HTERT RPE-1 (cell line): ENCODE measurements around the gene PRDM11.
"Not testable (repeated sequence)": the region's sequence is repeated elsewhere in the genome, so short reads cannot be mapped to it uniquely, and the experiment has no call there.

ENCODE experiments used
- in situ Hi-C: fragments of 300-500 bp; cut with MboI; formaldehyde crosslinking; loops from 4 replicates; pipeline ENCODE4 v1.14.3; 2020; ENCODE audit warnings: low sequenced_read_pairs

Gene PRDM11

GRCh38 chr11:45146072-45147016 is at the start of gene PRDM11:
TSS of gene PRDM11 (plus strand) at chr11:45146639. CDS start at chr11:45181767, 35,128 bp downstream.
- in situ Hi-C loops = no loop called here

- in situ Hi-C loops = no loop called here
Measured at GRCh38 chr11:45097721-45098493, 48.5 kb upstream of the PRDM11 start.

DNA sequence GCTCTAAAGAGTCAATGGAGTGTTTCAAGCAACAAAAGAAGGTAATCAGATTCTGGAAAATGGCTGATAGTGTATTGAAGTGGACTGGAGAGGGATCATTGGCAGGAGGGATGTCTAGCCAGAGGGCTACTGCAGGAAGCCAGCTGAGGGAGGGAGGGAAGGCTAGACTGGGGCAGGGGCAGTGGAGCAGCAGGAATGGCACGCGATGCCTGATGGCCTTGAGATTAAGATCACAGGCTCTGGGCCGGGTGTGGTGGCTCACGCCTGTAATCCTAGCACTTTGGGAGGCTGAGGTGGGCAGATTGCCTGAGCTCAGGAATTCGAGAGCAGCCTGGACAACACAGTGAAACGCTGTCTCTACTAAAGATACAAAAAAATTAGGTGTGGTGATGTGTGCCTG is 47.5 kb upstream of the PRDM11 start:
- in situ Hi-C loops = no loop called here

DNA sequence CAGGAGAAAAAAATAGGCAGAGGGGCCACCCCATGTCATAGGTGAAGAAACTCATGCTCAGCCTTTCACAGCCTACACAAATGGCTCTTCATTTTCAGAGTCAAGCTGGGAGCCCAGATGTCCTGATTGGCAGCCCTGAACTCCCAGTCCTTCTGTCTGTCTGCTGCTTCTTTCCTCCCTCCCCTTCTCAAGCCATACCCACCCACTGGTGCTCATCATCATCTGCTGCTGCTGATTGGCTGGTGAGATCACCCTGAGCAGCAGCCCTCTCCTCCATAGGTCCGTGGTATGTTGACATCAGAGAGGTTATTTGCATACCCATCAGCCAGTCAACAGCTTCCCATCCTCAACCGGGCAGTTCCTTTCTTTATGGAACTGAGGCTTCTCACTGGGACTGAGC is 46.1 kb upstream of the PRDM11 start:
- in situ Hi-C loops = loop anchor here (25.0 kb wide), 1 partner anchor 163 kb away; no protein-coding TSS in a partner anchor

DNA sequence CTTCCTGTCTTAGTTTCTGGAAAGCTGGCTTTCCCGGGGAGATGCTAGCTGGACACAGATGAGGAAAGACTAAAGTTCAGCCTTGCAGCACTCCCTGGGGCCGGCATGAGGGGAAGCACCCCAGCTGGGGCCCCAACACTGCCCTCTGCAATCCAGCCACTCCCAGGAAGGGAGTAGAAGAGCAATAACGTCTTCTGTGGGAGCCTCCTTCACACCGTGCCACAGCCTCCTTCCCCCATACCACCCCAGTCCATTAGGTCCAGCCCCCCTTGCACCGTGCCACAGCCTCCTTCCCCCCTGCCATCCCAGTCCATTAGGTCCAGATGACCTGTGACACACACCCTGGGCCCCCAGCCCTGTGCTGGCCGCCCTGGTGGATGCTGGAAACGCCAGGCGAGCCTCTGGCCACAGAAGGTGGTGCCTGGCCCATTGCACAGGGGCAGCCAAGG is 44.1 kb upstream of the PRDM11 start:
- in situ Hi-C loops = loop anchor here (25.0 kb wide), 1 partner anchor 165 kb away; no protein-coding TSS in a partner anchor

DNA sequence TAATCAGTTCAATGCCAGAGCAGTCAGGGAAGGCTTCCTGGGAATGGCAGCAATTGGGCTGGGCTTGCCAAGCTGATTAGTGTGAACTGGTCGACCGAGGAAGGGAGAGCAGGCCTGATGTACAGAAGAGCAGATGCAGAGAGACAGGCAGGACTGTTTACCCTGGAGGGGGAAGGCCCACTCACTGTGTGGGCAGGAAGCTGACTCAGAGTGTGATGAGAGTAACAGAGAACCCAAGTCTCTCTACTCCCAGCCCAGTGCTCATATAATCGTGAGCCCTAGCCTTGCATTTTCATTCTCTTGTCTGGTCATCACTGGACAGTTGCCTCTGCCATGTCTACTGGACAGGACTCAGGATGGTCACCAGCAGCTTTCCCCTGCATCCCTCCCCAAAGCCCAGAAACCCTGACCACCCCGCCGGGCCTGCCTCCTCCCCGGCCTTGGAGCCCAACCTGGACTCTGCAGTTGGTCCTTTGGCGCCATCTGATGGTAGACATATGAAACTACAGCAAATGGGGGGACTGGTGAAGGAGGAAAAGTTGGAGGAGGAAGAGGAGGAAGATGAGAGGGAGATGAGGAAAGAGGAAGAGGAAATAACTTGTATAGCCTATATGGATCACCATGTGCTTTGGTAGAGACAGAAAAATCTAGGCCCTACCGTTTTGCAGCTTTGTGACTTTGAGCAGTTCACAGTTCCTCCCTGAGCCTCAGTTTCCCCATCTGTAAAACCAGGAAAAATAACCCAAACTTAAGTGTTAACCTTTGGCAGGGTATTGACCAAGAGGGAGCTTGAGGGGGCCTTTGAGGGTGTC is 43.4 kb upstream of the PRDM11 start:
- in situ Hi-C loops = loop anchor here (25.0 kb wide), 1 partner anchor 166 kb away; no protein-coding TSS in a partner anchor

DNA sequence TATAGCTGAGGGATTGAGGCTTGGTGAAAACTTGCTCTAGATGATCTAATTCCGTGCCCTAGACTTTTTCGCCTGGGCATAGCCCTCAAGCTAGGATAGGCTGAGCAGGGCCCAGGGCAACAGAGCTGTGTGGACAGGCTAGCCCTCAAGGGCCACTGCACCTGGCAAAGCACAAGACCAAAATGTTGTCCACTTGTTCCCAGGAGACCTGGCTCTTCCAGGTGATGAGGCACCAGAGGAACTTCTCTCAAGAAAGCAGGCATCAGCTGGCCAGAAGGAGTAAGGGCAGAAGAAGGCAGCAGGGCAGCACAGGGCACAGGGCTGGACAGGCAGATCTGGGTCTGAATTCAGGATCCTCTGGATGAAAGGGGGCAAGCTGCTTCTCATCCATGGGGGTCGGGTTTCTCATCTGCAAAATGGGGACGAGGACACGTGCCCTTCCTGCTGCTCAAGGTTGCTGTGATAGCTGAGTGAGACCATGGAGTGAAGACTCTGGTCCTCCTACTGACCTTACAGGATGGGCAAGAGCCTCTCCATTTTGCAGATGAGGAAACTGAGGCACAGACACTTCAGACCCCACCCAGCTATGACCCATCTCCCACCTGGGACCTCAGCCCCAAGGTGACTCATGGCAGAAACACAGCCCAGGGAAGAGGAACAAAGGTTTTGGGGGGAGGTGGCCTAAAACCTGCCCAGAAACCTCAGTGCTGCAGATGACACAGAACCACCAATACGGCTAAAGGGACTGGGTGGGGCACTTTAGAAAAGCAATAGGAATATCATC is 42.2 kb upstream of the PRDM11 start:
- in situ Hi-C loops = loop anchor here (25.0 kb wide), 1 partner anchor 167 kb away; no protein-coding TSS in a partner anchor

- in situ Hi-C loops = loop anchor here (25.0 kb wide), 1 partner anchor 167 kb away; no protein-coding TSS in a partner anchor
Measured at GRCh38 chr11:45104790-45105084, 41.7 kb upstream of the PRDM11 start.

DNA sequence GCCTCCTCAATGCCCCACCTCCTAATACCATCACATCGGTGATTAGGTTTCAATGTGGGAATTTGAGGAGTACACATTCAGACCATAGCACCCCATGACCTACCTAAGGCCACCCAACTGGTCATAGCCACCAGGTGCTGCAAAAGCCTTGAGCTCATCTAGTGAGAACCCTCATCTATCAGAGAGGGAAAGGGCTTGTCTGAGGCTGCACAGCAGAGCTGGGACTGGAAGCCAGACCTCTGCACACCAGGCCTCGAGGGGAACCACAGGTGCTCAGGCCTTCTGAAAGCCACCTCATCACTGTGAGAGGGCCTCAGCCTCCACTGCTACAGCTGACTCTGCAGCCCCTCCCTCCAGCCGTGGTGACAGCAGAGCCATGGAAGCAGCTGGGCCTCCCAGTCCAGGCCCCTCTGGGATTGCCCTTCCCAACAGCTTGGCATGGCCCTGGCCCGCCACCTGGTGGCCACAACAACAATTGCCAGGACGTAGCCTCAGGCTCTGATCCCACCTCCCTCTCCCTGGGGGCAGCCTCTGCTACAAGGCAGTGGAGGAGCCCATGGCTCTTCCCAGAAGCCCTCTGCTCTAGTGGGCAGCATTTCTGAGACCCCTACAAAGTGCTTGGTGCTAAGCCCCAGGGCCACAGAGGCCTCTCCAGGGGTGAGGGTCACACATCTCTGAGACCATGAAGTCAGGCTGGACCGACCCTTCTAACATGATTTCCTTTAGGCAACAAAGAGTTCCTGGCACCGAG is 41.0 kb upstream of the PRDM11 start:
- in situ Hi-C loops = loop anchor here (25.0 kb wide), 1 partner anchor 168 kb away; no protein-coding TSS in a partner anchor

DNA sequence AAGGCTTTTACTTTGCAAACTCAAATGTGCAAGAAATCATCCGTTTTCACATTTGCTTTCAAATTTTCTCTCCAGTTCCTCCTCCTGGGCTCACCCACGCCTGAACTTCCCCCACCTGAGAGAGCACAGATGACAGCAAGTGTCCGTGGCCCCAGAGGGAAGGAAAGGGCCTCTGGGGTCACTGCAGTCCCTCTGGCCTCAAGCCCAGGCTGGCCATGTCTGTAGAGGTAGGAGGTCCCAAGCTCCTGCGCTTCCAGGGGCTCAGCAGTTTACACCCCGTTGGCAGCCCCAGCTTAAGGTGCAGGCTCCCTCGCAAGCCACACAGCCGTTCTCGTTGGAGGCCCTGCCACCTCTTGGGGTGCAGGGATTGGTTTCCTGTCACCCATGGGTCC is 40.5 kb upstream of the PRDM11 start:
- in situ Hi-C loops = loop anchor here (25.0 kb wide), 1 partner anchor 169 kb away; no protein-coding TSS in a partner anchor

GRCh38 chr11:45106440-45106839 is 40.0 kb upstream of the PRDM11 start:
- in situ Hi-C loops = loop anchor here (25.0 kb wide), 1 partner anchor 169 kb away; no protein-coding TSS in a partner anchor

DNA sequence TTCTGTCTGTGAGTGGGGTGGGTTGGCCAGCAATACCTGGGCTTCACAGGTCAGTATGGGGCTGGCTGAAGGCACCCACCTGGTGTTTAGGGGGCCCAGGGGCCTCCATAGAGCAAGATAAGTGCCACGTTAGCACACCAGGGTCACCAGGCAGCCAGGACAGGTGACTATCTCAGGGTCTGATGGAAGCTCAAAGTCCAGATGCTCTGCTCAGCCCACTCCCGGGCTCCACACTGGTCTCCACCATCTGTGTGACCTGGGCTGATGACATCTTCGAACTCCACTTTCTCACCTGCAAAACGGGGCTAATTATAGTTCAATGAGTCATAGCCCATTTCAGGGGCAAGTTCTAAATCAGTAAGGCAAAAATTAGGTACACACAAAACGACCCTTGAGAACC is 39.4 kb upstream of the PRDM11 start:
- in situ Hi-C loops = loop anchor here (25.0 kb wide), 1 partner anchor 170 kb away; no protein-coding TSS in a partner anchor

DNA sequence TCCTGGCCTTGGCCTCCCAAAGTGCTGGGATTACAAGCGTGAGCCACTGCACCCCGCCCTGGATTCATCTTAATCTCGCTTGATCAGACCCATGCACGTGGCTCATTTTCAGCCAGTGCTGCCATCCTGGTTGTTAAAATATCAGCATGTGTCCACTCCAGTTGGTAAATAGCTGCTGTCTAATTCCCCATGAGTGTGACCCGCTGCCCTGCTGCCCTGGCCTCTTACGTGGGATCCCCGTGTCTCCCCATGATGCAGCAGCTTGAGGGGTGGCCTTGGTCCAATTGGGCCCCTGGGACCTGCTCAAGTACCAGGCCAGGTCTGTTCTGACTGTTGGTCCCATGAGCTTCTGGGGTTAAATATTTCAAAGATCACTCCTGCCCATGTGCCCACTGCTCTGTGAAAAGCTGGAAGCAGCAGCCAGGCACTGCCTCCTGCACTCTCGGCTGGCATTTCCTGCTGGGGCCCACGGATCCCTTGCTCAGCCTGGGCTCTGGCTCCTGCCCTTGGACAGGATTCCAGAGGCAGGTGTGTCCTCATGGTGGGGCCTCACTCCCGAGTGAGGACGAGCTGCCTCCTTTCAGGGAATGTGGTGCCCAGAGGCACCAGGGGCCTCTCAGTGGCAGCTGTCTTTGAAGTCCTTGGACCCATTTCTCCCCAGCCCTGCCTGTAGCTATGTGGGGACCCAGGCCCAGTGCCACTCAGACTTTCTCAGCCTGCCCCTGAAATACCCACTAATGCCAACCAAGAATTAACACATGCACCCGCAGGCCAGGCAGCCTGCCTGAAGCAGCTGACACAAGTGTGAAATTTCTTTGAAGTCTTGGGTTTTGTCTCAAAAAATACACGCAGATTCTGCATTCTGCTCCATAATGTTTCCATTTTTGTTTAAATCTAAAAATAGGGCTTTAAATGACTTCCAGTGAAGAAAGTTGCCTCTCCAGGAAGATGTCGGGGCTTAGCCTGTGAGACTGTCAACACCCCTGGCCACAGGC is 38.1 kb upstream of the PRDM11 start:
- in situ Hi-C loops = loop anchor here (25.0 kb wide), 1 partner anchor 171 kb away; no protein-coding TSS in a partner anchor

DNA sequence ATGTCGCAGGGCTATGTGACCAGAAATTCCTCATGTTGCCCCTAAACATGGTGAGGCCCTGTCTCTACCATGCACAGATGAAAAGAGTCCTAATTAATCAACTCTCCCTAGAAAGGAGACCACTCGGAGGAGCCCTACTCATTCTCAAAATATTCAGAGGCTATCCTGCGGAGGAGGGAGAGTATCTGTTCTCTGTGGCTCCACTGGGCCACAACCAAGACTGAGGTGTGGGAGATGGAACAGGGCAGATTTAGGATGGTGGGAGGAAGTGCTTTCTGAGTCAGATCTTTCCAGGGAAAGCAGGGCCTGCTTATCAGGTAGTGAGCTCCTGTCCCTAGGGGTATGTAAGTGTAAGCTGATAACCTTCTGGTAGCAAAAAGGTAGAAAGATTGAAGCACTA is 37.0 kb upstream of the PRDM11 start:
- in situ Hi-C loops = loop anchor here (25.0 kb wide), 1 partner anchor 172 kb away; no protein-coding TSS in a partner anchor

DNA sequence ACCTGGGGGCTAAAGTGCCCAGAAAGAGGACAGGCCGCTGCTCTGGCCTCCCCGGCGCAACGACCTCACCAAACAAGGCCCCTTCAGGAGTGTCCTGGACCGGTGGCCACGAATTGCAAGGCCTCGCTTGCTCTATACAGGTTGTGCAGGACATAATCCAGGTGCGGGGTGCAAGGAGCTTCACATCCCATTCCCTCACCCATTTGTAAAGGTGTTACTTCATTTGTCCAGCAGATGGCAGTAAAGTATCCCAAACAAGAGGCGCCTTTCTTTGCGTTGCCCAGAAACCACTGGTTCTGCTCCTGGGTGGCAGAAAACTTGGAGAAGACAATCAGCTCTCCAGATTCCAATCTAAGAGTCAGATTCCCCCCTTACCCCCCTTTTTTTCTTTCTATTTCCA is 35.9 kb upstream of the PRDM11 start:
- in situ Hi-C loops = loop anchor here (25.0 kb wide), 1 partner anchor 173 kb away; no protein-coding TSS in a partner anchor

DNA sequence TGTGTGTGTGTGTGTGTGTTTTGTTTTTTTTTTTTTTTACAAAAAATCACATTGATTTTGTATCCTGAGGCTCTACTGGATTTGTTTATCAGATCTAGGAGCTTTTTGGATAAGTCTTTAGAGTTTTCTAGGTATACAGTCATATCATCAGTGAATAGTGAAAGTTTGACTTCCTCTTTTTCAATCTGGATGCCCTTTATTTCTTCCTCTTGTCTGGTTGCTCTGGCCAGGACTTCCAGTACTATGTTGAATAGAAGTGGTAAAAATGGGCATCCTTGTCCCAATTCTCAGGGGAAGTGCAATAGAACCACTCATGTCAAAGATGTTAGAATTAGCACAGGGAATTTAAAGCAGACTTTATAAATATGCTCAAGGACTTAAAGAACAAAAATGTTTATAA is 32.6 kb upstream of the PRDM11 start:
- in situ Hi-C loops = loop anchor here (25.0 kb wide), 1 partner anchor 177 kb away; no protein-coding TSS in a partner anchor

DNA sequence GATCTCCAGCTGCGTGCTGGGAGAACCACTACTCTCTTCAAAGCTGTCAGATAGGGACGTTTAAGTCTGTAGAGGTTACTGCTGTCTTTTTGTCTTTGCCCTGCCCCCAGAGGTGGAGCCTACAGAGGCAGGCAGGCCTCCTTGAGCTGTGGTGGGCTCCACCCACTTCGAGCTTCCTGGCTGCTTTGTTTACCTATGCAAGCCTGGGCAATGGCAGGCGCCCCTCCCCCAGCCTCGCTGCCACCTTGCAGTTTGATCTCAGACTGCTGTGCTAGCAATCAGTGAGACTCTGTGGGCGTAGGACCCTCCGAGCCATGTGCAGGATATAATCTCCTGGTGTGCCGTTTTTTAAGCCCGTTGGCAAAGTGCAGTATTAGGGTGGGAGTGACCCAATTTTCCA is 18.6 kb upstream of the PRDM11 start:
- in situ Hi-C loops = not testable (repeated sequence)
